Sigmoid colon (tissue), 3 donors: ENCODE measurements around the gene RPL36A.

Experiments
- CTCF ChIP-seq, 4 experiments: fragments of 450-650 bp in 3 of 4; fragments of 200-600 bp in 1 of 4; IDR thresholded peaks; one replicate each; pipeline ENCODE4 v1.5.1; 2016 to 2019; ENCODE audit warnings: antibody characterized with exemption in 4 of 4, mild to moderate bottlenecking in 3 of 4, moderate library complexity in 2 of 4
- POLR2A ChIP-seq, 2 donors: fragments of 450-650 bp; IDR thresholded peaks; one replicate each; pipeline ENCODE4 v1.6.1; 2016; ENCODE audit warnings: antibody characterized with exemption in 2 of 2, mild to moderate bottlenecking in 2 of 2, moderate library complexity in 2 of 2

- TF ChIP-seq POLR2A (IDR thresholded peaks at IDR 0.05) (no peak), CTCF (IDR thresholded peaks at IDR 0.05) (no peak)
Measured at GRCh38 chrX:101393530-101394305, 2.9 kb downstream of the RPL36A start.
